ENCODE results near the gene U2SURP. TPM values are rescaled to one million over a fixed set of nuclear protein-coding genes. Genes with fewer than 3 reads are reported as not detected.
A peak's percentile ranks its signal among the peaks of the same experiment; 100 is the strongest.

Gene U2SURP
- total RNA-seq, 3 donors from 2014 or later (not counting 1 experiment from before 2014, with no cell fraction given), result 165 to 179 (median 172) TPM

- Histone ChIP-seq H3K9me3 (ENCODE audit: control insufficient read depth, insufficient read depth, low read length) (no peaks in the 10 kb centered on the region), H3K27me3 (ENCODE audit: control insufficient read depth, insufficient read depth, low read length) (peaks cover 21% of the 10 kb centered on the region), H3K27ac (ENCODE audit: low read length) (no peak overlapping the region), H3K4me3 (ENCODE audit: low read length) (no peak overlapping the region), H3K36me3 (ENCODE audit: control insufficient read depth, insufficient read depth, low read length) (no peaks in the 10 kb centered on the region), H3K4me1 (ENCODE audit: control insufficient read depth, insufficient read depth, low read length) (peaks cover 8% of the 10 kb centered on the region)
- 95% methylated on average over 19 of the region's 19 CpGs for WGBS (ENCODE audit: insufficient coverage)
- Mint-ChIP-seq H3K36me3 (peaks cover 6% of the 10 kb centered on the region), H3K27me3 (ENCODE audit: low read depth in 2 of 2) (peaks cover 43 to 66% of the 10 kb centered on the region in 2 donors), H3K27ac (no peak overlapping the region), H3K9me3 (no peaks in the 10 kb centered on the region), H3K4me3 (peak overlapping the region; percentile 81), H3K4me1 (peaks cover 5 to 18% of the 10 kb centered on the region in 2 donors)
- intact Hi-C loops (cut with micrococcal nuclease), result no loop called here
- ATAC-seq, result no peak
- no peak for DNase-seq
- TF ChIP-seq, protein P1, sequence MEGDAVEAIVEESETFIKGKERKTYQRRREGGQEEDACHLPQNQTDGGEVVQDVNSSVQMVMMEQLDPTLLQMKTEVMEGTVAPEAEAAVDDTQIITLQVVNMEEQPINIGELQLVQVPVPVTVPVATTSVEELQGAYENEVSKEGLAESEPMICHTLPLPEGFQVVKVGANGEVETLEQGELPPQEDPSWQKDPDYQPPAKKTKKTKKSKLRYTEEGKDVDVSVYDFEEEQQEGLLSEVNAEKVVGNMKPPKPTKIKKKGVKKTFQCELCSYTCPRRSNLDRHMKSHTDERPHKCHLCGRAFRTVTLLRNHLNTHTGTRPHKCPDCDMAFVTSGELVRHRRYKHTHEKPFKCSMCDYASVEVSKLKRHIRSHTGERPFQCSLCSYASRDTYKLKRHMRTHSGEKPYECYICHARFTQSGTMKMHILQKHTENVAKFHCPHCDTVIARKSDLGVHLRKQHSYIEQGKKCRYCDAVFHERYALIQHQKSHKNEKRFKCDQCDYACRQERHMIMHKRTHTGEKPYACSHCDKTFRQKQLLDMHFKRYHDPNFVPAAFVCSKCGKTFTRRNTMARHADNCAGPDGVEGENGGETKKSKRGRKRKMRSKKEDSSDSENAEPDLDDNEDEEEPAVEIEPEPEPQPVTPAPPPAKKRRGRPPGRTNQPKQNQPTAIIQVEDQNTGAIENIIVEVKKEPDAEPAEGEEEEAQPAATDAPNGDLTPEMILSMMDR (IDR thresholded peaks at IDR 0.05), result no peak
Measured at GRCh38 chr3:142962175-142962519, 39.2 kb upstream of the U2SURP start.

DNA sequence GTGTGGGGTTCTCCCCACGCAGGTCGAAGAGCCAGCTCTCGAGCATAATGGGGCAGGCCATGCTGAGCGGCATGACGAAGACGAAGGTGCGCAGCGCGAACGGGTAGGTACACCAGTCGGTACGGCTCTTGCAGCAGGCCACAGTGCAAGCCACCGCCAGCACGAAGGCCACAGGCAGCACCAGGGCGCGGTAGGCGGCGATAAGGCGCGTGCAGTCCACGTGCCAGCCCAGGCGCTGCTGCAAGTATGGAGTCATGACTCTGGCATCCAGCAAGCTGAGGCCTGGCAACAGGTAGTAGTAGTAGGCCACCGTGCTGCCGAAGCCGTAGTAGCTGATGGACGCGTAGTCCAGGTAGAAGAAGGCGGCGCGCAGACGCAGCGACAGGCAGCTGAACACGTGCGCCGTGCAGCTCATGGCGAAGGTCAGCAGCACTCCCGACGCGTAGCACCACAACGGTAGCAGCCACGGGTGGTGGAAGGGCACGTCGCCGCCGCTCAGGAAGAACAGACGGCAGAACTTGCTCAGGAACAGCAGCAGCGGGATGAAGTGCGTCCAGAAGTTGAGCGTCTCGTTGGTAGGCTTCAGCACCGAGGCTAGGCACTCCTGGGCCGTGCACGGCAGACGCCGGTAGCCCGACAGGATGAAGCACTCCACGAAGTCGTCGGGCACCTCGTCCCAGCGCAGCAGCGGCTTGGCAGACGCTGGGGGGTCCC, 38.7 kb upstream of the U2SURP start:
- DNase-seq, result no peak
- H3K36me3 Mint-ChIP-seq, result peaks cover 6% of the 10 kb centered on the region
- ATAC-seq, result no peak
- intact Hi-C loops (cut with micrococcal nuclease), result no loop called here
- Histone ChIP-seq H3K4me3 (ENCODE audit: low read length) (no peak overlapping the region), H3K9me3 (ENCODE audit: control insufficient read depth, insufficient read depth, low read length) (no peaks in the 10 kb centered on the region), H3K4me1 (ENCODE audit: control insufficient read depth, insufficient read depth, low read length) (peaks cover 8% of the 10 kb centered on the region), H3K27me3 (ENCODE audit: control insufficient read depth, insufficient read depth, low read length) (peaks cover 21% of the 10 kb centered on the region), H3K27ac (ENCODE audit: low read length) (no peak overlapping the region), H3K36me3 (ENCODE audit: control insufficient read depth, insufficient read depth, low read length) (no peaks in the 10 kb centered on the region)
- H3K4me1 Mint-ChIP-seq, result peaks cover 5 to 18% of the 10 kb centered on the region in 2 donors
- peaks cover 38 to 61% of the 10 kb centered on the region in 2 donors for H3K27me3 Mint-ChIP-seq (ENCODE audit: low read depth in 2 of 2)
- 58% methylated on average over 63 of the region's 63 CpGs for WGBS (ENCODE audit: insufficient coverage)
- no peaks in the 10 kb centered on the region for H3K9me3 Mint-ChIP-seq
- no peak overlapping the region for H3K27ac Mint-ChIP-seq
- H3K4me3 Mint-ChIP-seq, result peak overlapping the region; percentile 81
- TF ChIP-seq, protein P1 (IDR thresholded peaks at IDR 0.05), result no peak

DNA sequence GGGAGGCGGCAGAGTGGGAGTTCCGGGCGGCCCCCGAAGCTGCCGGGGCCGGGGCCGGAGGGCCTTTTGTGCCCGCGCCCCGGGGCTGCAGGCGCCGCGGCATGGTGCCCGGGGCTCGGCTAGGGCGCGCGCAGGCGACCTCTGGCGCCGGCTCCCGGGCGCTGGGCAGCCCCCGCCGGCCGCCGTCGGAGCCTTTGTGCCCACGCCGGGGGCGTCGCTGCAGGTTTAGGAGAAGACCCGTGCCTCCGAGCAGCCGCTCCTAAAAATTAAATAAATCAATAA, 38.2 kb upstream of the U2SURP start:
- under 1% methylated on average over 35 of the region's 35 CpGs for WGBS (ENCODE audit: insufficient coverage)
- Histone ChIP-seq H3K27ac (ENCODE audit: low read length) (no peak overlapping the region), H3K4me1 (ENCODE audit: control insufficient read depth, insufficient read depth, low read length) (peaks cover 8% of the 10 kb centered on the region), H3K9me3 (ENCODE audit: control insufficient read depth, insufficient read depth, low read length) (no peaks in the 10 kb centered on the region), H3K27me3 (ENCODE audit: control insufficient read depth, insufficient read depth, low read length) (peaks cover 21% of the 10 kb centered on the region), H3K36me3 (ENCODE audit: control insufficient read depth, insufficient read depth, low read length) (no peaks in the 10 kb centered on the region), H3K4me3 (ENCODE audit: low read length) (no peak overlapping the region)
- no peak for DNase-seq
- TF ChIP-seq, protein P1 (IDR thresholded peaks at IDR 0.05), result no peak
- intact Hi-C loops (cut with micrococcal nuclease), result no loop called here
- Mint-ChIP-seq H3K9me3 (no peaks in the 10 kb centered on the region), H3K27me3 (ENCODE audit: low read depth in 2 of 2) (peaks cover 37 to 63% of the 10 kb centered on the region in 2 donors), H3K27ac (no peak overlapping the region), H3K36me3 (peaks cover 6% of the 10 kb centered on the region), H3K4me1 (peaks cover 5 to 18% of the 10 kb centered on the region in 2 donors), H3K4me3 (peak overlapping the region; percentile 81)
- peak in 1 of 3 donors; percentile 28 for ATAC-seq
